GM19438 (cell line): ENCODE results near the gene HOXA3.

Experiments used
- ATAC-seq: cut with Tn5 transposase; IDR thresholded peaks from one replicate; pipeline ENCODE4 v1.9.1; 2021; ENCODE audit warnings: low read depth; ENCODE audit not compliant: unreplicated experiment

HOXA3 gene

DNA sequence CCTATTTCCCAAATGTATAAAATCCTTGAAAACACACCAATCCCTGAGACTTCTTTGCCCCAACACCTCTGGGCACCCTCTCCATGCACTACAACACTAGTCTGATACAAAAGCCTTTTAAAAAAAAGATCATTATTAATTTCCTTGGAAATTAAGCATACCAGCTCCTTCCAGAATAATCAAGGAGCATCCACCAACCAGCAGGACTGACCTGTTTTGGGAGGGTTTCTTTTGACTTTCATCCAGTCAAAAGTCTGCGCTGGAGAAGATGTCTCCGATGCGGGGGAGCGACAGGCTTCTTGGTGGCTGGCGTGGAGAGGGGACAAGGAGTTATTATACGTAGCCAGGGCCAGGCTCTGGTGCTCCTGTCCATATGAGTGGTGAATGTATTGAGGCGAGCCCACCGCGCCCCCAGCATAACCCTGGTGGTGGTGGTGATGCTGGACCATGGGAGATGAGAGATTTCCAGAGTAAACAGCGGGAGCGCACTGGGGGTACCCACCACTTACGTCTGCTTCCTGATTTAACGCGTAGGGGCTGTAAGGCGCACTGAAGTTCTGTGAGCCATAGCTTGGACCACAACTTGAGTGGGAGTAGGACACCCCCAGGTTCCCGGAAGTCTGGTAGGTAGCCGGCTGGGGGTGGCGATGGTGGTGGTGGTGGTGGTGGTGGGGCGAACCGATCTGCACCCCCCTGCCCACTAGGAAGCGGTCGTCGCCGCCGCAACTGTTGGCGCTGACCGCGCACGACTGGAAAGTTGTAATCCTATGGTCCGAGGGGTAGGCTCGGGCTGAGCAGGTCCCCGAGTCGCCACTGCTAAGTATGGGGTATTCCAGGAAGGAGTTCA is 57.1 kb downstream of the HOXA3 start:
- ATAC-seq, result no peak

- no peak for ATAC-seq
These were observed 57.9 kb downstream of the HOXA3 start for GRCh38 chr7:27094304-27095049.

GRCh38 chr7:27093184-27093895 is 59.0 kb downstream of the HOXA3 start:
- no peak for ATAC-seq

DNA sequence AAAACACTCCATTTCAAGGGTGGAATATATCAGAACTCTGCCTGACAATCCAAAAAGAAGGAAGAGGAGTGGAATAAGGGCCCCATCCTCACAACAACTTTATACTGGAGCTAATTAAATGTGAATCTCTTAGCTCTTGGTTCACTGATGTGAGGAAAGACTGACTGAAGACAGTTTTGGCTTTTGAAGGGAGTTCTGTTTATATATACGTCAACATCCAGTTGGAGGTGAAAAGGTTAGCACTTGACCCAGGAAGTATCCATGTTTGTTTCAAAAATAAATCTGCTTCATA is 59.6 kb downstream of the HOXA3 start:
- ATAC-seq, result no peak

- ATAC-seq, result no peak
These were observed 60.2 kb downstream of the HOXA3 start for GRCh38 chr7:27091941-27092818.

DNA sequence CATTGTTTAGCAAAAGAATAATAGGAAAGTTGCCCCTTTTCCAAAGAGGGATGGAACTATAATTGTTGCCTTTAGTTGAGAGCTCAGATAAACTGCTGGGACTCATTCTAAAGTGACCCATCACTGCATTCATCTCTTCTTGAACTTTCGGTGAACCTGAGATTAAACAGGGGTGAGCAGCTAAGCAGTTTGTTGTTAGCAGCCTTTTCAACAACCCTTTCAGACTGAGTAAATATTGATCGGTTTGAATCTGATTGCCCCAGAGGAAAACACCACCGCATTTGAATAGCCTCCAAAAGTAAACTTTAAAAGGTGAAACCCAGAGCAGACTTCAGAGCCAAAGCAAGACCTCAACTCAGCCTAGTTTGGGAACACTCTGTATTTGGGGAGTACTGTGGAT is 61.3 kb downstream of the HOXA3 start:
- ATAC-seq, result no peak

- no peak for ATAC-seq
These were observed 64.1 kb downstream of the HOXA3 start for GRCh38 chr7:27088002-27088922.

- ATAC-seq, result no peak
These were observed 68.7 kb downstream of the HOXA3 start for GRCh38 chr7:27083646-27084045.

DNA sequence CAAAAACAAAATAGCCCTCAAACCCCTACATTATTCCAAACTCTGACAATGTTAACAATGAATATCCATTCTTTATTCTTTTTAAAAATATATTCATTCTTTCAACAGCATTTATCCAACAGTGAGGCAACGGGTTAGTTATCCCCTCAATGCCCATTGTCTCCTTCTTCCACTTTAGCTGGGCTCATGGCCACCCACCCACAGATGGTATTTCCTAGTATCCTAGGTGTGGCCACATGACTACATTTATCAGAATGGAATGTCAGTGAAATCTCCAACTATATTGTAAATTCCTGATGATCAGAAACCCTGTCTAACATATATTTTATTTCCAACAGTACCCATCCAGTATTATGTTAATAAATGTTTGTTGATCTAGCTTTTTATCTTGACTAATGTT is 70.2 kb downstream of the HOXA3 start:
- ATAC-seq, result no peak

GRCh38 chr7:27080844-27081436 is 71.4 kb downstream of the HOXA3 start:
- ATAC-seq, result no peak

DNA sequence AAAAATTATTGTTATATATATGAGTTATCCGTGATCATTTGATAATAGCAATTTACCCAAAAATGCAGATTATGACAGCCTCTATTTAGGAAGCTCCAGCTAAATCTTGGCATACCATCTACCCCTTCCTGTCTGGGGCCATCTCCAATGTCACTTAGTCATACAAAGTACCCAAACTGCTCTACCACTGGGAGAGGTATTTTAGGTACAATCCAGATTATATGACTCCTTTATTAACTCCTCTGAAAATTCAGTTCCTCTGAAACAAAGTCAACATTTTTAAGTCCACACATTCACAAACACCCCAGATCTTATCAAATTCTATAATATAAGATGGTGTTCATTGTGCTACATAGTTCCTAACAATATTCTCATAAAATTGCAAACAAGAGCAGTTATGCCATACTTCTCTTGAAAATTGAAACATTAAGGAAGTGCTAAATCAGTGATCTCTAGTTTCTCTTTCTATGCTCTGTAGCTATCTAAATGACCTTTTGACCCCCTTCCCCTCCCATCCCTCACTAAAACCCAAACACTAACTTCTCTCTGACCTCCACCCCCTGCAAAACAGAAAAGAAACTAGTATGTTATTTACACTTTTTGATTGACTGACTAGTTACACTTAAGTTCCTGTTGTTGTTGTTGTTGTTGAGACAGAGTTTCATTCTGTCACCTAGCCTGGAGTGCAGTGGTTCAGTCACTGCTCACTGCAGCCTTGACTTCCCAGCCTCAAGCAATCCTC is 73.0 kb downstream of the HOXA3 start:
- ATAC-seq, result no peak

- no peak for ATAC-seq
These were observed 73.7 kb downstream of the HOXA3 start for GRCh38 chr7:27078616-27079233.

GRCh38 chr7:27073076-27073475 is 79.3 kb downstream of the HOXA3 start:
- no peak for ATAC-seq

DNA sequence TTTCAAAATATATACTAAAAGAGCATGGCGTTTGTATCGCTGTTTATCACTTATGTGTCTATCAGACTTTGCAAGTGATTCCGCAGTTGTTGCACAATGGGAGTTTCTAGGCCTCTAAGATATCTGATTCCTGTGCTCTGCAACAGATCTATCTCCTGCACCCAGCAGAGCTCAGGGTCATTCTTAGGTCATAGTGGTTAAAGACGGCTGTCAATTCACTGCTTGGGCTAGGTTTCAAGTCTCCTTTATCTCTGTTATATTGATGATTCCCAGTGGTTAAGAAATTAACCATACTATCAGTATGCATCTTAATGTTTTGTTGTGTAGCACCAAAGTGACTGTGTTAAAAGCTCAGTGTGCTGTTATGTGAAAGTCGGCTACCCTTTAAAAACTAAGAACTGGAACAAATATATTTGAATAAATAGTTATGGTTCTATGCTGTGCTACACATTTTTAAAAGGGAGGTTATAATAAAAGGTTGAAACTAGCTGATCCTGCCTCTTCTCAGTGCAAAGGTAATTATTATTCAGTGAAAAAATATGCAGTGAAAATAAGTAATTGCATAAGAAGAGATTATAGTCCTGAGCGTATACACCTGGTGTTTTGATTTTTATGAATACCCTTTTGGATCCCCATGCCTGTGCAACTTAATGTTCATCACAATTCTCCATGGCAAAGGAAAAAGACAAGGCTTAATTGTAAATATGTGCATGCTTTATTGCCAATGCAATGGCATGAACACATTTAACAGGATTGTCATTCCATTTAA is 80.6 kb downstream of the HOXA3 start:
- no peak for ATAC-seq

DNA sequence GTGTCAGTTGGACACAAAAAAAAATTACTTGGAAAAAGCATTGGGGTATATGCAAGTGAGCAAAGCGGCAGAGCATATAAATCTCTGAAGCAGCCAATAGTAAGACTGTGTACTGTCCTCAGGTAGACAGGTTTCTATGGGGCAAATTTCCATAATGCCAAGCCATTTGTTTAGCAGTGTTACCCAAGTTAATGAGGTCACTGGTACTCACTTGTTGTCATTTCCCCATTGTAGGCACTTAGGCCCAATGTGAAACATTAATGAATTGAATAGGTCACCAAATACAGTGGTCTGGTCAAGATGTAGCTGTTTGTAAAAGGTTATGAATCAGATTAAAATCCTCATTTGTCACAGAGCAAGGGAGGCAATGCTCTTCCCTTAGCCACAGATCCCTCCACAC is 84.1 kb downstream of the HOXA3 start:
- ATAC-seq, result no peak

GRCh38 chr7:27066148-27066547 is 86.2 kb downstream of the HOXA3 start:
- no peak for ATAC-seq

DNA sequence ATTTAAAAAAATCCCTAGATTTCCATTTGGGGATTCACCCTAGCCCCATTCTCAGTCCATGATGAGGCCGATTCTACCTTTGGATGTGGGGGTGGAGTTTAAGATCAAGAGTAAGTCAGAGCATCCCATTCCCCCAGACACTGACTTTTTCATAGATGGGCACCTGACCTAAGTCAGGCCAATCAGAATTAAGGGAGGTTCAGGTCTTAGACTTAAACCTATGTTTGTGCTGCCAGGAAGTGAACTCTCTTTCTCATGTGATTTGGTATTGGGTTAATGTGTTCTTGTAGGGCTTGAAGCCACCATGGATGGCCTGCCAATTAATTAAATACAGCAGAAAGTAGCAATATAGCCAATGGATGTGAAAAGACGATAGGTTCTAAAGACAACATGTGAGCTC is 86.7 kb downstream of the HOXA3 start:
- ATAC-seq, result no peak
